CMK (cell line): ENCODE results near the gene PLEK2.
A peak's percentile ranks its signal among the peaks of the same experiment; 100 is the strongest.
"Not testable (repeated sequence)": the region's sequence is repeated elsewhere in the genome, so short reads cannot be mapped to it uniquely, and the experiment has no call there.

Experiments used
- DNase-seq: peaks from one replicate; pipeline ENCODE4 v3.0.0-alpha.2; 2010; ENCODE audit warnings: low read depth

Gene PLEK2

DNA sequence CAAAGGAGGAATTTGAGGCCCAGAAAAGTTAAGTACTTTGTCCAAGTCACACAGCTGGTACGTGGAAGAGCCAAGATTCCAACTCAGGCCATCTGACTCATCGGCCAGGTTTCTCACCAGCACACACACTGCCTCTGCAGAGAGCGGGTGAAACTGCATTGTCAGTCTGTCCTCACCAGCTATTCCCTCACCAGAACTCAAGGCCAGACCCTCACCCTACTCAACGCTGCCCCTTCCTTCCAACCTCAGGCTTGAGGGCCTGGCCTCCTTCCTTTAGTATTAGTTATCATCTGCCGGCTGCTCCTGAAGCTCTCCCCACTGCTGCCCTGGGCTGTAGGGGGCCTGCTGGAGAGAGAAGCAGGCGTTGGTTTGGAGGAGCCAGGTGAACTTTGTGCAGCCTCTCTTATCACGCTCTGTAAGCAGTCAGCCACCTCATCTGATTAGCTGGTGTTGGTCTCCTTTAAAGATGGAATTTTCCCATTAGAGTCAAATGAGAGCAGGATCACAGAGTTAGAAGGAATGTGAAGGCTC, 16.6 kb upstream of the PLEK2 start:
- no peak for DNase-seq

DNA sequence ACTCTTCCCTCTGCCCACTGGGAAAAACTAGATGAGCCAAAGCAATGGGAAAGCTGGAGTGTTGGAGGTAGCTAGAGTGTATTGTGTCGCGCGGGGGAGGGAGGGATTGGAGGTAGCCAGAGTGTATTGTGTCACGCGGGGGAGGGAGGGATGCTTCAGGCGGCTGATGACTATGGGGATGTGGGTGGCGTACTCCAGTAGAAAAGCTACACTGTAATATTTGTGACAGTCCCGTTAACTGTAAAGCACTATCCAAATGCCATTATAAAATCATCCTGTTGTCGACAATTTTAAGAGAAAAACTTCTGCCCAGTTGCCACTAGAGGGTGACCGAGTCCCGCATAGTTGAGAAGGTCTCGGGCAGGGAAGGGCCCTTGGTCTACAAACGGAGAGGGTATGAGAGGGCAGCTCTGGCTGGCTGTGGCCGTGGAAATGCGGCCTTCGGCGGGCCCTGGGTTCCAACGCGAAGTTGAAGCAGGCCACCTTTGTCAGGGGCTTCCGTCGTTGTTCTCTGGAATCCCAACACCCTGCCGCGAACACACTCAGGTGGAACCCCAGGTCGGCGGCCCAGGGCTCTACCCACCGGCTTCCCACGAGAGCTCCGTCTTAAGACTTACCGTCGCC, 15.1 kb upstream of the PLEK2 start:
- peak; percentile 52 for DNase-seq

DNA sequence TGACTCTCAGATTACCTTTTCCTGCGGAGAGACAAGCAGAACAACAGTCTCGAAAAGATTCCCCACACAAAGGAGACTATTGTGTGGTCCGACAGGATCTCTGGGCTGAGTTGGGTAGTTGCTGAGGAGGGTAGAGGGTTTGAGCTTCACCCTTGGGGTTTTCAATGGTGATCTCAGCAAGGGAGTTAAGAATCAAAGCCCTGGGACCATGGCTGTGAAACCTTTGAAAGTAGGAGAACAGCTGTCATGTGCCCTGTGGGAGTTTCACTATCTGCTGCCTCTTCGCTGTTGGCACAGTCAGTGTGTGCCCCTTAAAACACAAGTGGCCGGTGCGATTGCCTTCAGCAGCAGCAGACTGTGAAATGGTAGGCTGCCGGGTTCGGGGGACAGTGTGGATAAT, 14.2 kb upstream of the PLEK2 start:
- DNase-seq = no peak

DNA sequence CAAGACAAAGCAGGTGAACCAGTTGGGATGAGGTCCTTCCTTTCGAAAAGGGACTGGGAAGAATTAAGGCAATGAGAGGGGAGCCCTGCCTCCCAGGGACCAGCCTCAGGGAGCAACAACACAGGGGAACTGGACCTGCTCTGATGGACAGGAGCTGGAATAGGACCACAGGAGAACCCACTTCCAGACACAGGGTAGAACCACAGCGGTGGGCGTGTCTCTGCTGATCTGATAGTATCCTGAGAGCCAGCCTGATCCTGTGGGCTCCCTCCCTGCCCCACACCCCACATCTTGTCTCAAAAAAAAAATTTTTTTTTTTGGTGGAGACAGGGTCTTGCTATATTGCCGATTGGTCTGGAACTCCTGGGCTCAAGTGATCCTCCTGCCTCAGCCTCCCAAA, 13.6 kb upstream of the PLEK2 start:
- no peak for DNase-seq

DNA sequence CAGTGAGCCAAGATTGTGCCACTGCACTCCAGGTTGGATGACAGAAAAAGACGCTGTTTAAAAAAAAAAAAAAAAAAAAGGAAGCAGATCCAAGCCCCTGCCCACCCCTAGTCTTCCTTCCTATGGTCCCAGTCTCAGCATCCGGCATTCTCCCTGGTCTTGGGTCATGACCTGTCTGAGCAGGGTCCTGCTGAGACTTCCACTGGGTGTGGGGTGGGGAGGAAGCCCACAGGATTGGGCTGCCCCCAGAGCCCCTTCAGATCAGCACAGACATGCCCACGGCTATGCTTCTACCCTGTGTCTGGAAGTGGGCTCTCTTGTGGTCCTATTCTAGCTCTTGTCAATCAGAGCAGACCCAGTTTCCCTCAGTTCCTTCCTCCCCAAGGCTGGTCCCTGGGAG, 12.6 kb upstream of the PLEK2 start:
- DNase-seq = no peak

DNA sequence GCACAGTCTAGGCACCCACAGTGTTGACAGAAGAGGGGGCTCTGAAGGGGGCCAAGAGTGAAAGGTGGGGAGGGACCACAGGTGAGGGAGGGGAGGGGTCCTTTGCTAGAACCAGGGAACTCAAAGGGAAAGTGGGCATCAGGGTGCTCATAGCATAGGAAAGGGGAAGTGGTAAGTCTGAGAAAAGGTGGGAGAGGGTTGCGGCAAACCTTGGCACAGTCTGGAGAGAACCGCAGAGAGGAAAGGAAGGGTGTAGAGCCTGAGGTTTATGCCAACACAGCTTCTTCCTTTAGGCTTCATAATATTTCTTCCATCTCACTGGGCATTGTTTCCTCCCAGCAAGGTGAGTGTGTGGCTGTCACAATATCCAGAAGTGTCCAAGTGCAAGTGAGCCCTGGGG, 11.5 kb upstream of the PLEK2 start:
- DNase-seq = no peak

DNA sequence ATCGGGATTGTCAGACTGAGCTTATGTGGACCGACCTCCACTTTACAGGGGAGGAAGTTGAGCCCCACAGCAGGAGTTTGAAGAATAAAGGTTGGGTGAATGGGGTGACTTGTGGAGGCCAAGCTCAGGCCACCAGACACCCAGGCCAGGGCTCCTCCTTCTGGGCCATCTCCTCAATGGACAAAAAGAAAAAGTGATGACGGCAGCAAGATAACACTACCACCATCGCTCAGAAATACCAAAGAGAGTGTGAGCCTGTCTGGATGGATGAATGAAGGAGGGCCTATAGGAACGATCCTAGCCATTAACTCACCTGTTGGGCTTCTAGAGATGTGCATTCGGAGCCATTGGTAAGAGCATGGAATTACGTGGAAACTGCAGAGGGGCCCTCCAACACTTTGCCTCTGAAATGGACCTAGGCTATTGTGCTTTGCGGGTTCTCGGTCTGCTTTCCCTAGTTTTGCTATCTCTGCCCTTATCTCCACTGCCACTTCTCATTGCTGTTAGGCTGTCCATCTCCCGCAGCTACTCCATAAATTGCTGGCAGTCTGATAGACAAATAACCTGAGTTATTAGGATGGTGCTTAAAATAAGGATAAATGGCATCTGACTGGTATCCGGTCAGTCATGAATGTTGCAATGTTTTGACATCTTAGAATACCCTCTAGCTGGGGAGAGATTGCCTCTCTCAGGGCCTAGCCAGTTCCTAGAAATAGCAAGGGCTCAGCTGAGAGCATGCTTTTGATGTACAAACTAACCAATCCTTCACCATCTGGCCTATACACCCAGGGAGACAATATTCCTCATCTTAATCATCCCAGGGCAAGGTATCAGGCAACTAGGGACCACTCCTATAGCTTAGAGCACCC, 9.6 kb upstream of the PLEK2 start:
- no peak for DNase-seq

DNA sequence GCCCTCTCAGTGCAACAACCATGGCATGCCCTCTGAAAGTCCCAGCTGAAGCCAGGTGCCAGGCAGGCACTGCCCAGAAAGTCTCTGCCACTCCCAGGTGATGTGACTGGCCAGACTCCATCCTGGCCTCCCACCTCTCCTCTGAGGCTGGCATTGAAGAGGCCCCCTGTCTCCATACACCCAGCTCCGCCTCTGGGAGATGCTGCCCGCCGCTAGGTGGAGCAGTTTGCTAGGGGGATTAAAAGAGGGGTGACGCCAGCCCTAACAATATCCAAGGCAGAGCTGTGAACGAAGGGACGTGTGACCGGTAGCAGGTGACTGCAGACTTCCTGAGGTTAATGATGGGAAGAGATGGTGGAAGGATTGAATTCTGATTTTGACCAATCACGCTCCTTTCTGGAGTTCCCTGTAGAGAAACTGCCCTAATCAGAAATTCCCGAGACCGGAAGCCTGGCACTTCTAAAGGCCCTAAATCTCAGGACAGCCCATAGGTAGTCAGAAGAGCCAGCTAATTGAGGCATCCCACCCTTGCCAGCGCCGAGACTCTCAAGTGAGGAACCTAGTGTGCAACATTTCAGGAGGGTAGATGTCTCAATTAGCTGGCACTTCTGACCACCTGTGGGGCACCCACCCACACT, 8.3 kb upstream of the PLEK2 start:
- DNase-seq = peak; percentile 11

DNA sequence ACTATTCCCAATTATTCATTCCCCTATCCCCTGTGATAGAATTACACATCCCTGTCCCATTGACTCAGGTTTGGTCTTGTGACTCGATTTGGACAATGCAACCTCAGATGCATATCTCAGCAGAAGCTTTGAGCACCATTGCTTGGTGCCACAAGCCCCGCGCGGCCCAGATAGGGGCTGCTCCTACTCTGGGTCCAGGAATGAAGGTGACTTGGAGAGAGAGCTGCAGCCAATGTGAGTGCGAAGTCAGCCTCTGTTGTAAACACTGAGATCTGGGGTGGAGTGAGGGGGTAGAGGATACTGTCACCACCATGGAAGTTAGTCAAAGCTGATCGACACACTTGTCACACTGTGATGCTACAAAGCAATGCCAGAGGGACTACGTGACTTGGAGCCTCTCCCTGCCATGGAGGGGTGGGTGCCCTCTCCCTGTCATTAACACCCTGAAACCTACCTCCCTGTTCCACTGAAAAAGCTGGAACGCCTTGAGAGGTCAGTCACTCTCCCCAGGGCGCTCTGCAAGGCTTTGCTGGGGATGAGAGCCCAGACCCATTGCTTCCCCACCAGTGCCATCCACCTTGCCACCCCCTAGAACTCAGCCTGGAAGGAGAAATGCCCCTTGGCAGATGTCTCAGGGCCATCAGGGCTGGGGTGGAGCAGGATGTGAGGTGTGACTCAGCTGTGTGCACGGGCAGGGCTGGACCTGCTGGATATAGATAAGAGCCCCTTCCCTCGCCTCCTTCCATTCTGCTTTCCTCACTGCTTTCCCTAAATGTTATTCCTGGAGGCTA, 6.6 kb upstream of the PLEK2 start:
- no peak for DNase-seq

DNA sequence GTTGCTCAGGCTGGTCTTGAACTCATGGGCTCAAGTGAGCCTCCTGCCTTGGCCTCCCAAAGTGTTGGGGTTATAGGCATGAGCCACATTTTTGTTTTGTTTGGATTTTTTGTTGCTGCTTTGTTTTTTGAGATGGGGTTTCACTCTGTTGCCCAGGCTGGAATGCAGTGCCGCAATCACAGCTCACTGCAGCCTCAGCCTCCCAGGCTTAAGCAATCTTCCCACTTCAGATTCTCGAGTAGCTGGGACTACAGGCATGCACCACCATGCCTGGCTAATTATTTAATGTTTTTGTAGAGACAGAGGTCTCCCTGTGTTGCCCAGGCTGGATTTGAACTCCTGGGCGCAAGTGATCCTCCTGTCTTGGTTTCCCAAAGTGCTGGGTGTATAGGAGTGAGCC, 5.7 kb upstream of the PLEK2 start:
- no peak for DNase-seq

DNA sequence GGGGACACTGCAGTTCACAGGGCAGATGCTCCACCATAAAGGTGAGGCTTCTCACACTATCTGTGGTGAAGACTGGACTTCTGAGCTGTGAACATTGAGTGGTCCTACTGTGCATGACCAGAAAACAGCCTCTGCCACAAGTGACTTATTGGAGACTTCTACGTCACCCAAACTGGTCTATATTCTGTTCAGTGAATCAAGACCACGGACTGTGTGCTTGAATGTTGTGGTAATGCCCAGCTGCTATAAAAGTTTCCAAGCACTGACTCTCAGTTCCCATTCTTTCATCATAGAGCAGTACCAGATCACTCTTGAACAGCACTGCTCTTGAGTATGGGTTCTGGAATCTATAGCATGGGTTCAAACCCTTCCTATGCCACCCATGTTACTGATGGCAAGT, 4.8 kb upstream of the PLEK2 start:
- DNase-seq = no peak

DNA sequence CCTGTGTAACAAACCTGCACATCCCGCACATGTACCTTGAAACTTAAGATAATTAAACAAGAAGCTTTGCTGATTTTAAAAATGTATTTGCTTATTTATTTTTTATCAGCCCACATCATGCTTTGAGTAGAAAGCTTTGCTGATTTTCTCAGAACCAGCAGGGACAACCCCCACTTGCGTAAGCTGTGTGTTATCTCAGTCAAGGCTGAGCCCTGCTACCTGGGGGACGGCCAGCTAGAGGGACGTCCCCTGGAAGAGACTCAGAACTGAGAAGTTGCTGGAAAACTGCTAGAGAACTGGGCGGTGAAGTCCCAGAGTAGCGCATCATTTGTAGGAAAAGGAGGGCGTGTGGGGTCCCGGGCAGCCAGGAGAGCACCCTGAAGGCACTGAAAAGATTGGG, 4.1 kb upstream of the PLEK2 start:
- no peak for DNase-seq

DNA sequence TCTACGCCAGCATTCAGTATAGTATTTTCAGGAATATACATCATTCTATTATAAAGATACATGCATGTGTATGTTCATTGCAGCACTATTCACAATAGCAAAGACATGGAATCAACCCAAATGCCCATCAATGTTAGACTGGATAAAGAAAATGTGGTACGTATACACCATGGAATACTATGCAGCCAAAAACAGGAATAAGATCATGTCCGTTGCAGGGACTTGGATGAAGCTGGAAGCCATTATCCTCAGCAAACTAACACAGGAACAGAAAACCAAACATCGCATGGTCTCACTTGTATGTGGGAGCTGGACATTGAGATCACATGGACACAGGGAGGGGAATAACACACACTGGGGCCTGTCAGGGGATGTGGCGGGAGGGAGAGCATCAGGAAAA, 3.6 kb upstream of the PLEK2 start:
- DNase-seq = not testable (repeated sequence)

DNA sequence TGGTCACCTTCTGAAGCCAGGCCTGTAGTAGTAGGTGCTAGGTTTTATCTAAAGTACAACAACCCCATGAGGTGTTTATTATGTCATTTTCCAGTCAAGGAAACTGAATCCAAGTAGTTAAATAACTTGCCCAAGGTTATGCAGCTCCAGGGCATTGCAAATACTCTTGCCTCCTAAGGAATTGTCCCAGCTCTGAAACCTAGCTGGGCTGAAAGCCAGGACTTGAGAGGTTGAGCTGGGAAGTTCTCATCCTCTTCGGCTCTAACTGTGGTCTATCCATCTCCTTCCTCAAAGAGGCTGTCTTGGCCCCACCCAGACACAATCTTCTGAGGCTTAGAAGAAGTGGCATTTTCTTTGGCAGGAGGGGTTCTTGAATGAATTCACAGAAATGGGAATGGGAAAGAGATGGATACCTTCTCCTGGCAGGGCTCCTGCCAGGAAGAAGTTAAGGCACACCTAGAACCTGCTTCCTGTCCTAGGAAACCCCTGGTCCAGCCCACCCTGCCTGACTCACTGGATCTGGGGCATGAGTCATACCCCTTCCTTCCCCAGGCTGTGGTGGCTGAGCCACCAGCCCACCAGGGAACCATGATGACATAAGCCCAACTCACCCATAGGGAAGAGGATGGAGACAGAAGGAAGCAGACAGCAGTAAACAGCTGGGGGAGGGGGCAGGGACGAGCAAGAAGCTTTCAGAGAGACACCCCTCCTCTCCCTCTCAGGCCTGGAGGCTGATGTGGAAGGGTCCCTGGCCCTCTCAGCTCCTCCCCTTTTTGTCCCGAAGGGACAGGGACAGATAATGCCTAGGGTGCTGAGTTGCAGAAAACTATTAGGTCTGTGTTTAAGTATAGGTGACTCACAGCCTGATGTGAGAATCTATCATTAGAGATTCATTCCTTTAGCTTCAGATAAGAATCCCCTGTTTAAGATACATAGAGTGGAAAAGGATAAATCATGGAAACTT, 2.1 kb upstream of the PLEK2 start:
- no peak for DNase-seq

DNA sequence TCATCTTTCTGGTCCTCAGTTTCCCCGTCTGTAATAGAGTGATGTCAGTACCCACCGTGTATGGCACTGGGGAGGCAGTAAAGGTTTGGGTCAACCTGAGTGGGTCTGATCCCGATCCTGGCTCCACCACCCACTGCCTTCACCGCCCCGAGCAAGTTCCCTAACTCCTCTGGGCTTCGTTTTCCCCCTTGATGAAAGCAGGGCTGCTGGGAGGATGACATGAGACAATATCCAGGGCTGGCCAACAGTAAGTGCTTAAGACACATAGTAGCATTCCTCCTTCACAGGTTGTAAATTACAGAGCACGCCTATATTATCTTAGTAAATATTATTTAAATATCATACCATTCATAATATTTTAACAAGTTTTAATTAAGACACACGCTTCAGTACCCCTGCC, 595 bp downstream of the PLEK2 start:
- no peak for DNase-seq

DNA sequence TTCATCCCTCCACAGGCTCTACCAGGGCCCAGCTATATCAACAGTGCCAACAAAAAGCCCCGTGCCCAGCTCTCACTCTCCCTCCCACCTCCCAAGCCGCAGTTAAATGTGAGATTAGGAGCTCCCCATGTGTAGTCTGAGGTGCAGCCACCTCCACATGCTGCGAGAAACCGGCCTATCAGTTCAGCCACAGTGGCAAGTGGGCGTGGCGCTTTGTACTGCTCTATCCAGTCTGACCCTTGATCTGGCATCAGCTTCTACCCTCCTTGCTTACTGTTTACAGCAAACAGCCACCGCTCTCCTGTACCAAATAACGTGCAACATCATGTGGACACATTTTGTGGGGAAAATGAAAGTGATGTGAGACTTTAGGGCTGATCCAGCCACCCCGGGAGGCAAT, 1.7 kb downstream of the PLEK2 start:
- no peak for DNase-seq

DNA sequence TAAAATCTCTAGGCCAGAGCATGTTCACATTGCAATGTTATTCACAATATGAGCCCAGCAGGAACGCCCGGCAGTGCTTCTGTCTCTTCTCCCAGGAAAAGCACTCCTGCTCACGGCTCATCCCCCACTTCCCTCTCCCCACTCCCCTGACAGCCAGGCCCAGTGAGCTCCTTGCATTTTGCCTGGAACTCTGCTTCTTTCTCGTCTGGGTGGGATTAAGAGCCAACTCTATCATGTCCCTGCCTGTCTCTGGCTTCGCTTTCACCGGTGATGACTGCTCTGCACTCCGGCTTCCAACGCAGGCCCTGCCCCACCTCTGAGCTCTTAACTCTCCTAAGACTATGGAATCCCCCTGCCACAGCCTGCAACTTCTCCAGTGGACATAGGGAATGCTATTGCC, 2.5 kb downstream of the PLEK2 start:
- no peak for DNase-seq

DNA sequence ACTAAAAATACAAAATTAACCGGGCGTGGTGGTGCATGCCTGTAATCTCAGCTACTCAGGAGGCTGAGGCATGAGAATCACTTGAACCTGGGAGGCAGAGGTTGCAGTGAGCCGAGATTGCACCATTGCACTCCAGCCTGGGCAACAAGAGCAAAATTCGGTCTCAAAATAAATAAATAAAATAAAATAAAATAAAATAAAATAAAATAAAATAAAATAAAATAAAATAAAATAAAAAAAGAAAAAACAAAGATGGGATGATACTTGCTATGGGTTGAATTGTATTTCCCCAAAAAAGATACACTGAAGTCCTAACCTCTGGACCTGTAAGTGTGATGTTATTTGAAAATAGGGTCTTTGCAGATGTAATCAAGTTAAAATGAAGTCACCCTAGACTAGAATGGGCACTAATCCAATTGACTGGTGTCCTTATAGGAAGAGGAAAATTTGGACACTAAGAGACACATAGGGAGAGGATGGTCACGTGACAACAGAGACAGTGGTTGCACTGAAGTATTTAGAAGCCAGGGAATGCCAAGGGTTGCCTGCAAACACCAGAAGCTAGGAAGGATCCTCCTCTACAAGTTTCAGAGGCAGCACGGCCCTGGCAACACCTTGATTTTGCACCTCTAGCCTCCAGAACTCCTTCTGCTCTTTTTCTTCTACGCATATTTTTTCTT, 3.7 kb downstream of the PLEK2 start:
- DNase-seq = not testable (repeated sequence)

DNA sequence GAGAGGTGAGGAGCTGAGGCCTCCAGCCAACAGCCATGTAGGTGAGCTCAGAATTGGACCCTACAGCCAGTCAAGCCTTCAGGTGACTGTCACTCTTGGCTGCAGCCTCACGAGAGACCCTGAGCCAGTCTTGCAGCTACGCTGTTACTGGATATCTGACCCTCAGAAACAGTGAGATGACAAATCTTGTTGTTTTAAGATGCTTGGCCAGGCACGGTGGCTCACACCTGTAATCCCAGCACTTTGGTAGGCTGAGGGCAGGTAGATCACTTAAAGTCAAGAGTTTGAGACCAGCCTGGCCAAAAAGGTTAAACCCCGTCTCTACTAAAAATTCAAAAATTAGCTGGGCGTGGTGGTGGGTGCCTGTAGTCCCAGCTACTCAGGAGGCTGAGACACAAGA, 6.2 kb downstream of the PLEK2 start:
- no peak for DNase-seq

DNA sequence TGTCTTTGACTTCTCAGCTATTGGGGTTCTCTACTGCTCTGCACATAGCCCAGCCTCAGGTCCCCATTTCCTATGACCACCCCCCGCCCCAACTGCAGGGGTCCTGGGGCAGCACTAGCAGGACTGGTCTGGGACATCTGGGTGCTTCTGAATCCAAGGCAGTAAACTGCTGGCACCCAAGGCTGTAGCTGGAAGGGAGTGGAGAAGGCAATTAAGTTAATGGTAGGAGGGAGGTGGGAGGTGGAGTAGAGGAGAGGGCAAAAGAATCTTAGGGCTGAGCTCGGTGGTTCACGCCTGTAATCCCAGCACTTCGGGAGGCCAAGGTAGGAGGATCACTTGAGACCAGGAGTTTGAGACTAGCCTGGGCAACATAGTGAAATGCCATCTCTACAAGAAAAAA, 11.5 kb downstream of the PLEK2 start:
- no peak for DNase-seq

DNA sequence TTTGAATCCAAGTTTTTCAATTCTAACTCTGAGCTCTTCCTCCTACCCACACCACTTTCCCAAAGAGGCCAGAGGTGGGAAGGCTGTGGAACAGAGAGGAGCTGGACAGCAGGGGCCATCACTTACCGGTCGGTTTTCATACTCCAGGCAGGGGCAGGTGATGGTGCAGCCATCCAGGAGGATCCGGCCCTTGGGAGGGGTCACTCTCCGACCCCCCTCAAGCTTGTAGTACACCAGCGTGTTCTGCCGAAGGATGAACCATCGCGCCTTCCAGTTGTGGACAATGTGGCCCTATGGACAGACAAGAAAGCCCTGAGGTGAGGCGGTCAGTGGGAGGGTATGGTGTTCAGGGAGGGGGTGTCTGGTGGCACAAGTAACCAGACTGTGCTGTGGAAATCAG, 14.4 kb downstream of the PLEK2 start:
- DNase-seq = no peak
